WTC11 (cell line): ENCODE measurements around the gene ATP13A5. TPM values are rescaled to one million over a fixed set of nuclear protein-coding genes. Genes with fewer than 3 reads are reported as not detected.

Experiments used
- ATAC-seq: fragments of 200-7000 bp; cut with Tn5 transposase; 2 replicates; pipeline ENCODE4 v1.10.0; 2021; ENCODE audit warnings: mild to moderate bottlenecking, moderate library complexity
- CTCF ChIA-PET: fragments of 300-600 bp; sonication (Branson Sonifier 250); formaldehyde crosslinking; loops from one replicate; lab custom pipeline; 2021; ENCODE audit warnings: antibody characterized with exemption; lab: Charles Lee
- POLR2A ChIA-PET: fragments of 350-600 bp; sonication (Branson Sonifier 250); formaldehyde crosslinking; loops from one replicate; lab custom pipeline; 2021; ENCODE audit warnings: antibody characterized with exemption; lab: Charles Lee
- DNase-seq: peaks from one replicate; pipeline ENCODE4 v3.0.0; 2021; ENCODE audit warnings: low spot score
- H3K27ac Mint-ChIP-seq: 2 replicates; pipeline ENCODE4 v1.8.0; 2021; ENCODE audit warnings: mixed read lengths
- H3K27me3 Mint-ChIP-seq: 2 replicates; pipeline ENCODE4 v1.8.0; 2021; ENCODE audit warnings: low read depth, mild to moderate bottlenecking, moderate library complexity, mixed read lengths
- H3K36me3 Mint-ChIP-seq: 2 replicates; pipeline ENCODE4 v1.8.0; 2021; ENCODE audit warnings: mixed read lengths
- H3K4me1 Mint-ChIP-seq: 2 replicates; pipeline ENCODE4 v1.8.0; 2022; ENCODE audit warnings: mixed read lengths
- H3K4me3 Mint-ChIP-seq: 2 replicates; pipeline ENCODE4 v1.8.0; 2021; ENCODE audit warnings: mild to moderate bottlenecking, moderate library complexity, mixed read lengths
- H3K9me3 Mint-ChIP-seq: 2 replicates; pipeline ENCODE4 v1.8.0; 2021; ENCODE audit warnings: mixed read lengths
- ELF4 ChIP-seq: sonication (generic); formaldehyde crosslinking; IDR thresholded peaks from 2 replicates; pipeline ENCODE4 v1.8.1; 2022; ENCODE audit warnings: low read depth, mild to moderate bottlenecking, moderate library complexity, missing genetic modification reagents
- FOXK1 ChIP-seq: sonication (generic); formaldehyde crosslinking; IDR thresholded peaks from 2 replicates; pipeline ENCODE4 v1.8.0; 2022; ENCODE audit warnings: mild to moderate bottlenecking, moderate library complexity, missing genetic modification reagents
- JUN ChIP-seq: sonication (generic); formaldehyde crosslinking; IDR thresholded peaks from 2 replicates; pipeline ENCODE4 v1.8.0; 2023; ENCODE audit warnings: mild to moderate bottlenecking, missing genetic modification reagents
- KAT7 ChIP-seq: sonication (generic); formaldehyde crosslinking; IDR thresholded peaks from 2 replicates; pipeline ENCODE4 v1.8.1; 2023; ENCODE audit warnings: missing genetic modification reagents, mild to moderate bottlenecking, borderline replicate concordance
- RELA ChIP-seq: sonication (generic); formaldehyde crosslinking; IDR thresholded peaks from 2 replicates; pipeline ENCODE4 v1.8.1; 2022; ENCODE audit warnings: missing genetic modification reagents, mild to moderate bottlenecking, borderline replicate concordance
- TEAD1 ChIP-seq: sonication (generic); formaldehyde crosslinking; IDR thresholded peaks from 2 replicates; pipeline ENCODE4 v1.8.0; 2022; ENCODE audit warnings: mild to moderate bottlenecking, missing genetic modification reagents
- ZNF281 ChIP-seq: sonication (generic); formaldehyde crosslinking; IDR thresholded peaks from 2 replicates; pipeline ENCODE4 v1.8.0; 2023; ENCODE audit warnings: mild to moderate bottlenecking, missing genetic modification reagents
- ZNF425 ChIP-seq: fragments of 250-450 bp; sonication (Bioruptor Pico); conservative IDR thresholded peaks from 2 replicates; pipeline ENCODE4 v1.9.0; 2021; ENCODE audit warnings: mild to moderate bottlenecking
- ZNF512 ChIP-seq: sonication (generic); formaldehyde crosslinking; IDR thresholded peaks from 2 replicates; pipeline ENCODE4 v1.8.1; 2022; ENCODE audit warnings: missing genetic modification reagents, borderline replicate concordance
- total RNA-seq: library from RNA; stranded (reverse); gene quantifications from 3 replicates; pipeline ENCODE4 v1.2.3, GENCODE V29; 2021
- TF ChIP-seq, protein P1 (sequence below): sonication (generic); formaldehyde crosslinking; IDR thresholded peaks from 2 replicates; pipeline ENCODE4 v1.8.0; 2022; ENCODE audit warnings: missing genetic modification reagents
- TF ChIP-seq, protein P2 (sequence below): sonication (generic); formaldehyde crosslinking; conservative IDR thresholded peaks from 2 replicates; pipeline ENCODE4 v1.8.1; 2022; ENCODE audit warnings: mild to moderate bottlenecking, missing genetic modification reagents

Gene ATP13A5
- total RNA-seq, 1 experiment from 2014 or later, result not detected

- TF ChIP-seq ZNF281 (CRISPR knock-in tag), result no peak
Observed at GRCh38 chr3:193387596-193387995, 9.0 kb upstream of the ATP13A5 start (continued).

- POLR2A ChIA-PET, result no interaction called here
Observed at GRCh38 chr3:193377591-193377990, 962 bp downstream of the ATP13A5 start.

More at GRCh38 chr3:193377591-193377990, 962 bp downstream of the ATP13A5 start:
- Mint-ChIP-seq H3K4me1 (peaks cover 15% of the 10 kb centered on the region), H3K9me3 (peaks cover 18% of the 10 kb centered on the region), H3K4me3 (no peak overlapping the region), H3K36me3 (no peaks in the 10 kb centered on the region), H3K27ac (no peak overlapping the region)
- CTCF ChIA-PET, result no interaction called here
- DNase-seq, result no peak
- no peak for TF ChIP-seq ZNF281 (CRISPR knock-in tag)
- no peak for TF ChIP-seq ZNF425 (CRISPR knock-in tag)
- TF ChIP-seq TEAD1 (CRISPR knock-in tag), result no peak
- no peak for TF ChIP-seq RELA (CRISPR knock-in tag)
- no peak for TF ChIP-seq JUN (CRISPR knock-in tag)
- TF ChIP-seq, protein P1, sequence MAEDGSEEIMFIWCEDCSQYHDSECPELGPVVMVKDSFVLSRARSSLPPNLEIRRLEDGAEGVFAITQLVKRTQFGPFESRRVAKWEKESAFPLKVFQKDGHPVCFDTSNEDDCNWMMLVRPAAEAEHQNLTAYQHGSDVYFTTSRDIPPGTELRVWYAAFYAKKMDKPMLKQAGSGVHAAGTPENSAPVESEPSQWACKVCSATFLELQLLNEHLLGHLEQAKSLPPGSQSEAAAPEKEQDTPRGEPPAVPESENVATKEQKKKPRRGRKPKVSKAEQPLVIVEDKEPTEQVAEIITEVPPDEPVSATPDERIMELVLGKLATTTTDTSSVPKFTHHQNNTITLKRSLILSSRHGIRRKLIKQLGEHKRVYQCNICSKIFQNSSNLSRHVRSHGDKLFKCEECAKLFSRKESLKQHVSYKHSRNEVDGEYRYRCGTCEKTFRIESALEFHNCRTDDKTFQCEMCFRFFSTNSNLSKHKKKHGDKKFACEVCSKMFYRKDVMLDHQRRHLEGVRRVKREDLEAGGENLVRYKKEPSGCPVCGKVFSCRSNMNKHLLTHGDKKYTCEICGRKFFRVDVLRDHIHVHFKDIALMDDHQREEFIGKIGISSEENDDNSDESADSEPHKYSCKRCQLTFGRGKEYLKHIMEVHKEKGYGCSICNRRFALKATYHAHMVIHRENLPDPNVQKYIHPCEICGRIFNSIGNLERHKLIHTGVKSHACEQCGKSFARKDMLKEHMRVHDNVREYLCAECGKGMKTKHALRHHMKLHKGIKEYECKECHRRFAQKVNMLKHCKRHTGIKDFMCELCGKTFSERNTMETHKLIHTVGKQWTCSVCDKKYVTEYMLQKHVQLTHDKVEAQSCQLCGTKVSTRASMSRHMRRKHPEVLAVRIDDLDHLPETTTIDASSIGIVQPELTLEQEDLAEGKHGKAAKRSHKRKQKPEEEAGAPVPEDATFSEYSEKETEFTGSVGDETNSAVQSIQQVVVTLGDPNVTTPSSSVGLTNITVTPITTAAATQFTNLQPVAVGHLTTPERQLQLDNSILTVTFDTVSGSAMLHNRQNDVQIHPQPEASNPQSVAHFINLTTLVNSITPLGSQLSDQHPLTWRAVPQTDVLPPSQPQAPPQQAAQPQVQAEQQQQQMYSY (CRISPR knock-in tag), result no peak
- no peak for TF ChIP-seq ELF4 (CRISPR knock-in tag)
- TF ChIP-seq KAT7 (CRISPR knock-in tag), result no peak
- TF ChIP-seq FOXK1, result no peak
- TF ChIP-seq, protein P2, sequence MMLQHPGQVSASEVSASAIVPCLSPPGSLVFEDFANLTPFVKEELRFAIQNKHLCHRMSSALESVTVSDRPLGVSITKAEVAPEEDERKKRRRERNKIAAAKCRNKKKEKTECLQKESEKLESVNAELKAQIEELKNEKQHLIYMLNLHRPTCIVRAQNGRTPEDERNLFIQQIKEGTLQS (CRISPR knock-in tag), result no peak
- TF ChIP-seq ZNF512 (CRISPR knock-in tag), result no peak
- TF ChIP-seq, all 79 proteins: peak for 0
- H3K27me3 Mint-ChIP-seq, result no peaks in the 10 kb centered on the region; the same call in 1 of the 2 replicates
- ATAC-seq, result peak; percentile 32; the same call in 1 of the 2 replicates
